Bronchial epithelial cell (primary cell): ENCODE data around the gene CAMTA1. TPM values are rescaled to one million over a fixed set of nuclear protein-coding genes. Genes with fewer than 3 reads are reported as not detected.

Experiments
- DNase-seq: peaks from one replicate; pipeline ENCODE4 v3.0.0-alpha.2; 2010; ENCODE audit warnings: low read depth
- FAIRE-seq: peaks from 2 replicates; lab custom pipeline; 2011; peaks lifted over from hg19 to GRCh38; lab: Jason Lieb, UNC
- H3K27me3 ChIP-seq: 2 replicates; pipeline ENCODE4 v1.5.1; 2011; ENCODE audit warnings: low read length; ENCODE audit not compliant: control insufficient read depth, insufficient read depth
- H3K36me3 ChIP-seq: 2 replicates; pipeline ENCODE4 v1.5.1; 2011; ENCODE audit warnings: low read length; ENCODE audit not compliant: control insufficient read depth, insufficient read depth
- H3K4me3 ChIP-seq: 2 replicates; pipeline ENCODE4 v1.5.1; 2011; ENCODE audit warnings: mild to moderate bottlenecking, low read depth, low read length, control low read depth
- total RNA-seq: library from RNA; depleted of rRNA; stranded (reverse); fragments of >200 nt; gene quantifications from 2 replicates; pipeline ENCODE4 v1.2.1, GENCODE V29; 2014
- TF ChIP-seq, protein P1 (sequence below): IDR thresholded peaks from 2 replicates; pipeline ENCODE4 v1.5.1; 2011; ENCODE audit warnings: mild to moderate bottlenecking, moderate library complexity, low read length, control low read depth, inconsistent platforms; ENCODE audit not compliant: insufficient read depth, severe bottlenecking

CAMTA1 gene
- total RNA-seq, 1 donor from 2014 or later, result 68.2 TPM

DNA sequence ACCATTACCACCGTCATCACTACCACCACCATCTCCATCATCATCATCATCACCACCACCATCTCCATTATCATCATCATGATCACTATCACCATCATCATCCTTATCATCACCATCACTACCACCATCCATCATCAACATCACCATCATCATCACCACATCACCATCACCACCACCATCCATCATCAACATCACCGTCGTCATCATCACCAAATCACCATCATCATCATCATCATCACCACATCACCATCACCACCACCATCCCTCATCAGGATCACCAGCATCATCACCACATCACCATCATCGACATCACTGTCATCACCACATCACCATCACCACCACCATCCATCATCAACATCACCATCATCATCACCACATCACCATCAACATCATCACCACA is 782.8 kb downstream of the CAMTA1 start:
- H3K36me3 ChIP-seq, result no peaks in the 10 kb centered on the region
- TF ChIP-seq, protein P1, sequence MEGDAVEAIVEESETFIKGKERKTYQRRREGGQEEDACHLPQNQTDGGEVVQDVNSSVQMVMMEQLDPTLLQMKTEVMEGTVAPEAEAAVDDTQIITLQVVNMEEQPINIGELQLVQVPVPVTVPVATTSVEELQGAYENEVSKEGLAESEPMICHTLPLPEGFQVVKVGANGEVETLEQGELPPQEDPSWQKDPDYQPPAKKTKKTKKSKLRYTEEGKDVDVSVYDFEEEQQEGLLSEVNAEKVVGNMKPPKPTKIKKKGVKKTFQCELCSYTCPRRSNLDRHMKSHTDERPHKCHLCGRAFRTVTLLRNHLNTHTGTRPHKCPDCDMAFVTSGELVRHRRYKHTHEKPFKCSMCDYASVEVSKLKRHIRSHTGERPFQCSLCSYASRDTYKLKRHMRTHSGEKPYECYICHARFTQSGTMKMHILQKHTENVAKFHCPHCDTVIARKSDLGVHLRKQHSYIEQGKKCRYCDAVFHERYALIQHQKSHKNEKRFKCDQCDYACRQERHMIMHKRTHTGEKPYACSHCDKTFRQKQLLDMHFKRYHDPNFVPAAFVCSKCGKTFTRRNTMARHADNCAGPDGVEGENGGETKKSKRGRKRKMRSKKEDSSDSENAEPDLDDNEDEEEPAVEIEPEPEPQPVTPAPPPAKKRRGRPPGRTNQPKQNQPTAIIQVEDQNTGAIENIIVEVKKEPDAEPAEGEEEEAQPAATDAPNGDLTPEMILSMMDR, result no peak
- DNase-seq, result no peak
- no peaks in the 10 kb centered on the region for H3K27me3 ChIP-seq
- no peak for FAIRE-seq
- H3K4me3 ChIP-seq, result no peak overlapping the region

- DNase-seq (no peak), FAIRE-seq (no peak)
- Histone ChIP-seq H3K27me3 (no peaks in the 10 kb centered on the region), H3K4me3 (no peak overlapping the region), H3K36me3 (no peaks in the 10 kb centered on the region)
- TF ChIP-seq, protein P1, result no peak
Observed at GRCh38 chr1:7568901-7569524, 783.8 kb downstream of the CAMTA1 start.

DNA sequence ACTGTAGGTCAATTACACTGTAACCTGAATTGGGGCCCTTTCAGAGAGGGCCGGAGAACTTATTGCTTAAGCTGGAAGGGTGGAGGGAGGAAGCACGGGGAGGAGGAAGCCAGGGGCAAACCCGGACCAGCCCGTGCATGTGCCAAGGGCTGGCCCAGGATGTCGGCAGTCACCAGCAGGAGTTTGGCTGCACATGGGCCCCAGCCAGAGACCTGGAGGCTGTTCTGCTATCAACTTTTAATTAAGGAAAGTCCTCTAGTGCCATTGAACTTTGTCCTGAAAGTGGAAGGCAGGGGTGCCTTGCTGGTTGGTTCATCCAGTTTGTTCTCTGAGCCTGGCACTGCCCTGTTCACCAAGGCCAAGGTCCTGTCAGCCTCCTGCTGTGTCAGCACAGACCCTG is 785.1 kb downstream of the CAMTA1 start:
- no peaks in the 10 kb centered on the region for H3K36me3 ChIP-seq
- TF ChIP-seq, protein P1, result no peak
- no peaks in the 10 kb centered on the region for H3K27me3 ChIP-seq
- no peak overlapping the region for H3K4me3 ChIP-seq
- DNase-seq (peak; percentile 71), FAIRE-seq (no peak)

DNA sequence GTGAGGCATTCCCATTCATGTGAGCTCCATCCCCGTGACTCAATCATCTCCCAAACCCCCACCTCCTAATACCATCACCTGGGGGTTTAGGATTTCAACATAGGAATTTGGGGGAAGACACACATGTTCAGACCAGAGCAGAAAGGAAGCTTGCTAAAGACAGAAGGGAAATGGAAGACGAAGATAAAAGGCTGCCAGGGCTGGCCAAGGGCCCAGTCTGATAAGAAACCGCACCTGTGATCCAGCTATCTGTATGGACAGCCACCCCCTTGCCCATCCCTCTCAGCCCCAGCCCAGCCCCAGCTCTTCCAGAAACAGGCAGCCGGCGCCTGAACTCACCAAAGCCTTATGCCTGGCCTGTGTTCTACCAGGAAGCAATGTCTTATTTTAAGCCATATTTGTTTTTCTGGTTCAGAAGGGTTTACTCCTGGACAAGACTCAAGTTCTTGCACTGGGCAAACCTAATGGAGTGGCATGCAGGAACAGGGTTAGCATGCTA is 787.4 kb downstream of the CAMTA1 start:
- TF ChIP-seq, protein P1, result no peak
- DNase-seq (peak; percentile 96), FAIRE-seq (no peak)
- H3K4me3 ChIP-seq, result no peak overlapping the region
- no peaks in the 10 kb centered on the region for H3K36me3 ChIP-seq
- H3K27me3 ChIP-seq, result no peaks in the 10 kb centered on the region

- H3K27me3 ChIP-seq, result no peaks in the 10 kb centered on the region
- no peak for FAIRE-seq
- H3K36me3 ChIP-seq, result no peaks in the 10 kb centered on the region
- DNase-seq, result no peak
- no peak overlapping the region for H3K4me3 ChIP-seq
- TF ChIP-seq, protein P1, result no peak
Observed at GRCh38 chr1:7573481-7573880, 788.2 kb downstream of the CAMTA1 start.
